HepG2 (cell line): ENCODE measurements around the gene HSDL1. TPM values are rescaled to one million over a fixed set of nuclear protein-coding genes. Genes with fewer than 3 reads are reported as not detected.
A peak's percentile ranks its signal among the peaks of the same experiment; 100 is the strongest.

Experiments used
- CBFB ChIP-seq: sonication (generic); formaldehyde crosslinking; IDR thresholded peaks from 2 replicates; pipeline ENCODE4 v1.4.0; 2020; ENCODE audit warnings: missing genetic modification reagents
- EP300 ChIP-seq, 3 experiments: sonication (generic) in 1 of 3; formaldehyde crosslinking in 1 of 3; IDR thresholded peaks; 2 replicates each; pipeline versions ENCODE4 v1.5.1 to v1.6.1; 2011 to 2020; ENCODE audit warnings: low read depth in 2 of 3, low read length in 2 of 3, borderline replicate concordance in 1 of 3, improper control_type of control experiment in 1 of 3, mild to moderate bottlenecking in 1 of 3, missing genetic modification reagents in 1 of 3, moderate library complexity in 1 of 3
- FIP1L1 ChIP-seq: fragments of 200-400 bp; formaldehyde crosslinking; IDR thresholded peaks from 2 replicates; pipeline ENCODE4 v1.6.1; 2018; ENCODE audit warnings: low read depth, mild to moderate bottlenecking, low read length, moderate library complexity, borderline replicate concordance; ENCODE audit not compliant: insufficient read depth
- GATA4 ChIP-seq: sonication (generic); IDR thresholded peaks from 2 replicates; pipeline ENCODE4 v1.6.1; 2016; ENCODE audit warnings: antibody characterized with exemption, low read depth, borderline replicate concordance
- IKZF4 ChIP-seq: sonication (generic); formaldehyde crosslinking; IDR thresholded peaks from 2 replicates; pipeline ENCODE4 v1.5.1; 2020; ENCODE audit warnings: borderline replicate concordance, mild to moderate bottlenecking, low read depth, missing genetic modification reagents; ENCODE audit errors: not compliant biosample characterization
- KLF6 ChIP-seq: IDR thresholded peaks from 2 replicates; pipeline ENCODE4 v1.8.0; 2016; ENCODE audit warnings: missing biosample characterization, missing genetic modification reagents
- PRDM4 ChIP-seq: sonication (generic); formaldehyde crosslinking; IDR thresholded peaks from 2 replicates; pipeline ENCODE4 v1.9.0; 2021; ENCODE audit warnings: missing genetic modification reagents, borderline replicate concordance
- SNAPC5 ChIP-seq: sonication (generic); formaldehyde crosslinking; IDR thresholded peaks from 2 replicates; pipeline ENCODE4 v1.8.1; 2023; ENCODE audit warnings: mild to moderate bottlenecking, missing genetic modification reagents, borderline replicate concordance
- ZFP36L1 ChIP-seq: sonication (generic); formaldehyde crosslinking; IDR thresholded peaks from 2 replicates; pipeline ENCODE4 v1.8.0; 2022; ENCODE audit warnings: mild to moderate bottlenecking, missing genetic modification reagents, moderate library complexity
- ZNF256 ChIP-seq: sonication (generic); formaldehyde crosslinking; conservative IDR thresholded peaks from 2 replicates; pipeline ENCODE4 v1.4.0; 2020; ENCODE audit warnings: missing genetic modification reagents
- ZNF33A ChIP-seq: sonication (generic); formaldehyde crosslinking; IDR thresholded peaks from 2 replicates; pipeline ENCODE4 v1.5.1; 2020; ENCODE audit warnings: missing genetic modification reagents, mild to moderate bottlenecking, moderate library complexity, borderline replicate concordance
- ZNF614 ChIP-seq: IDR thresholded peaks from 2 replicates; pipeline ENCODE4 v1.6.1; 2018; ENCODE audit warnings: missing biosample characterization, missing genetic modification reagents, inconsistent platforms, borderline replicate concordance
- ZNF672 ChIP-seq: sonication (generic); formaldehyde crosslinking; IDR thresholded peaks from 2 replicates; pipeline ENCODE4 v1.8.1; 2022; ENCODE audit warnings: missing genetic modification reagents
- ZNF883 ChIP-seq: sonication (generic); formaldehyde crosslinking; IDR thresholded peaks from 2 replicates; pipeline ENCODE4 v1.5.1; 2020; ENCODE audit warnings: mild to moderate bottlenecking, missing genetic modification reagents; ENCODE audit errors: not compliant biosample characterization
- ZSCAN12 ChIP-seq: sonication (generic); formaldehyde crosslinking; IDR thresholded peaks from 2 replicates; pipeline ENCODE4 v1.9.0; 2021; ENCODE audit warnings: mild to moderate bottlenecking, missing genetic modification reagents
- ZZZ3 ChIP-seq: sonication (generic); formaldehyde crosslinking; IDR thresholded peaks from 2 replicates; pipeline ENCODE4 v1.4.0; 2020; ENCODE audit warnings: missing genetic modification reagents, mild to moderate bottlenecking, borderline replicate concordance
- polyA plus RNA-seq, 8 experiments: library from polyadenylated mRNA; depleted of rRNA in 3 of 8; stranded (reverse) in 7 of 8; unstranded in 1 of 8; fragments of >200 nt; fragmentation: Illumina TruSeq in 4 of 8; extraction: Trizol in 4 of 8; gene quantifications; 2 replicates each; pipeline versions ENCODE4 v1.2.1 to v1.2.3, GENCODE V29; 2011 to 2016; ENCODE audit warnings: low read depth in 4 of 8, missing spikeins in 1 of 8, mixed read lengths in 1 of 8; ENCODE audit not compliant: insufficient read depth in 1 of 8
- total RNA-seq, 5 experiments: library from RNA; depleted of rRNA; stranded (reverse); fragments of >200 nt; fragmentation: Illumina TruSeq; extraction: Trizol; gene quantifications; 2 replicates each; pipeline ENCODE4 v1.2.3, GENCODE V29; 2016; ENCODE audit warnings: low read depth in 1 of 5
- TF ChIP-seq, protein P1 (sequence below): sonication (generic); formaldehyde crosslinking; IDR thresholded peaks from 2 replicates; pipeline ENCODE4 v1.5.0; 2020; ENCODE audit warnings: missing genetic modification reagents, mild to moderate bottlenecking, borderline replicate concordance
- TF ChIP-seq, protein P2 (sequence below): sonication (generic); formaldehyde crosslinking; IDR thresholded peaks from 2 replicates; pipeline ENCODE4 v1.9.0; 2021; ENCODE audit warnings: mild to moderate bottlenecking, missing genetic modification reagents

The HSDL1 gene
- total and polyA plus RNA-seq, 2 of the 13 experiments (the other 11 are each of a cell fraction or from before 2014, with no cell fraction given) = 49.2 to 49.7 TPM

DNA sequence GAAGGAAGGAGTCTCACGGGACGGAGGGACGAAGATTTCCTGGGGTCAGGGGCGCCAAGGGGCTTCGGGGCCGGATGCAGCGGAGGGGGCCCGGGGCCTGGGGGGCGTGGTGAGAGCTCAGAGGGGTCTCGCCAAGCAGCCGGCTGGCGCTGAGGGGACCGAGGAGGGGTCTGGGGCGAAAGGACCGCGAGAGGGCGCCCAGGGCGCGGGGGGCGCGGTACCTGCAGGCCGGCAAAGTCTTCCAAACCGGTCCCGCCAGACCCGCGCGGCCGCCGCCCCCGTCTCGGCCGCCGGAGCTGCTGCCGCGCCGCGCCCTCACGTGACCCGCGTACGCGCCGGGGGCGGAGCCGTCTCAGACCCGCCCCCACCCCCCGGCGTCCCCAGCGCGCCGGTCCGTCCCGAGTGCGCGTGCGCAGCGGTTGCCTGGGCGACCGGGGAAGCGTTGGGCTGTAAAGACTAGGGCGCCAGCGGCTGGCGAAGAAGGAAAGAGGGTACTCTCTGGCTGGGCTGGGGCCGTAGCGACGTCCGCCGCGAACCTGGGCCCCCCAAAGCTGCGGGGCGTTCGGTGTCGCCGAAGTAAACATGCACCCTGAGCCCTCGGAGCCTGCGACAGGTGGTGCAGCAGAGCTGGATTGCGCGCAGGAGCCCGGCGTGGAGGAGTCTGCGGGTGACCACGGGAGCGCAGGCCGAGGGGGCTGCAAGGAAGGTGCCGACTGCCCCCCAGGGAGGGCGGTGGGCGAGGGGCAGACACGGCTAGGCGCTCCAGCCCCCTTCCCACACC lies at the start of gene HSDL1, which contains the start of gene DNAAF1 (continued):
- TF ChIP-seq EP300 (IDR thresholded peaks at IDR 0.05; ENCODE audit: low read depth in 2 of 2, low read length in 2 of 2) (peak in 1 of 2 experiments; percentile 11; a peak in 1 of 4 replicates), EP300 (CRISPR knock-in tag; IDR thresholded peaks at IDR 0.05; ENCODE audit: borderline replicate concordance) (no peak), KLF6 (no peak), GATA4 (no peak; the same call in 1 of the 2 replicates), FIP1L1 (no peak), SNAPC5 (CRISPR knock-in tag) (no peak), ZFP36L1 (CRISPR knock-in tag) (no peak), ZNF614 (CRISPR knock-in tag) (peak; percentile 60; the same call in 1 of the 2 replicates), ZNF256 (CRISPR knock-in tag) (no peak), ZSCAN12 (no peak), IKZF4 (CRISPR knock-in tag) (no peak), ZNF33A (CRISPR knock-in tag) (no peak), PRDM4 (CRISPR knock-in tag) (no peak), CBFB (no peak), ZNF883 (no peak), ZZZ3 (CRISPR knock-in tag) (no peak), ZNF672 (CRISPR knock-in tag) (no peak)
- TF ChIP-seq, protein P1, sequence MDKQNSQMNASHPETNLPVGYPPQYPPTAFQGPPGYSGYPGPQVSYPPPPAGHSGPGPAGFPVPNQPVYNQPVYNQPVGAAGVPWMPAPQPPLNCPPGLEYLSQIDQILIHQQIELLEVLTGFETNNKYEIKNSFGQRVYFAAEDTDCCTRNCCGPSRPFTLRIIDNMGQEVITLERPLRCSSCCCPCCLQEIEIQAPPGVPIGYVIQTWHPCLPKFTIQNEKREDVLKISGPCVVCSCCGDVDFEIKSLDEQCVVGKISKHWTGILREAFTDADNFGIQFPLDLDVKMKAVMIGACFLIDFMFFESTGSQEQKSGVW = no peak
- TF ChIP-seq, protein P2, sequence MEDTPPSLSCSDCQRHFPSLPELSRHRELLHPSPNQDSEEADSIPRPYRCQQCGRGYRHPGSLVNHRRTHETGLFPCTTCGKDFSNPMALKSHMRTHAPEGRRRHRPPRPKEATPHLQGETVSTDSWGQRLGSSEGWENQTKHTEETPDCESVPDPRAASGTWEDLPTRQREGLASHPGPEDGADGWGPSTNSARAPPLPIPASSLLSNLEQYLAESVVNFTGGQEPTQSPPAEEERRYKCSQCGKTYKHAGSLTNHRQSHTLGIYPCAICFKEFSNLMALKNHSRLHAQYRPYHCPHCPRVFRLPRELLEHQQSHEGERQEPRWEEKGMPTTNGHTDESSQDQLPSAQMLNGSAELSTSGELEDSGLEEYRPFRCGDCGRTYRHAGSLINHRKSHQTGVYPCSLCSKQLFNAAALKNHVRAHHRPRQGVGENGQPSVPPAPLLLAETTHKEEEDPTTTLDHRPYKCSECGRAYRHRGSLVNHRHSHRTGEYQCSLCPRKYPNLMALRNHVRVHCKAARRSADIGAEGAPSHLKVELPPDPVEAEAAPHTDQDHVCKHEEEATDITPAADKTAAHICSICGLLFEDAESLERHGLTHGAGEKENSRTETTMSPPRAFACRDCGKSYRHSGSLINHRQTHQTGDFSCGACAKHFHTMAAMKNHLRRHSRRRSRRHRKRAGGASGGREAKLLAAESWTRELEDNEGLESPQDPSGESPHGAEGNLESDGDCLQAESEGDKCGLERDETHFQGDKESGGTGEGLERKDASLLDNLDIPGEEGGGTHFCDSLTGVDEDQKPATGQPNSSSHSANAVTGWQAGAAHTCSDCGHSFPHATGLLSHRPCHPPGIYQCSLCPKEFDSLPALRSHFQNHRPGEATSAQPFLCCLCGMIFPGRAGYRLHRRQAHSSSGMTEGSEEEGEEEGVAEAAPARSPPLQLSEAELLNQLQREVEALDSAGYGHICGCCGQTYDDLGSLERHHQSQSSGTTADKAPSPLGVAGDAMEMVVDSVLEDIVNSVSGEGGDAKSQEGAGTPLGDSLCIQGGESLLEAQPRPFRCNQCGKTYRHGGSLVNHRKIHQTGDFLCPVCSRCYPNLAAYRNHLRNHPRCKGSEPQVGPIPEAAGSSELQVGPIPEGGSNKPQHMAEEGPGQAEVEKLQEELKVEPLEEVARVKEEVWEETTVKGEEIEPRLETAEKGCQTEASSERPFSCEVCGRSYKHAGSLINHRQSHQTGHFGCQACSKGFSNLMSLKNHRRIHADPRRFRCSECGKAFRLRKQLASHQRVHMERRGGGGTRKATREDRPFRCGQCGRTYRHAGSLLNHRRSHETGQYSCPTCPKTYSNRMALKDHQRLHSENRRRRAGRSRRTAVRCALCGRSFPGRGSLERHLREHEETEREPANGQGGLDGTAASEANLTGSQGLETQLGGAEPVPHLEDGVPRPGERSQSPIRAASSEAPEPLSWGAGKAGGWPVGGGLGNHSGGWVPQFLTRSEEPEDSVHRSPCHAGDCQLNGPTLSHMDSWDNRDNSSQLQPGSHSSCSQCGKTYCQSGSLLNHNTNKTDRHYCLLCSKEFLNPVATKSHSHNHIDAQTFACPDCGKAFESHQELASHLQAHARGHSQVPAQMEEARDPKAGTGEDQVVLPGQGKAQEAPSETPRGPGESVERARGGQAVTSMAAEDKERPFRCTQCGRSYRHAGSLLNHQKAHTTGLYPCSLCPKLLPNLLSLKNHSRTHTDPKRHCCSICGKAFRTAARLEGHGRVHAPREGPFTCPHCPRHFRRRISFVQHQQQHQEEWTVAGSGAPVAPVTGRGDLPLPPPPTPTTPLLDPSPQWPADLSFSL (CRISPR knock-in tag) = no peak
